Measurements from ENCODE around the gene BCAR1.
"Not testable (repeated sequence)": the region's sequence is repeated elsewhere in the genome, so short reads cannot be mapped to it uniquely, and the experiment has no call there.

BCAR1 gene

DNA sequence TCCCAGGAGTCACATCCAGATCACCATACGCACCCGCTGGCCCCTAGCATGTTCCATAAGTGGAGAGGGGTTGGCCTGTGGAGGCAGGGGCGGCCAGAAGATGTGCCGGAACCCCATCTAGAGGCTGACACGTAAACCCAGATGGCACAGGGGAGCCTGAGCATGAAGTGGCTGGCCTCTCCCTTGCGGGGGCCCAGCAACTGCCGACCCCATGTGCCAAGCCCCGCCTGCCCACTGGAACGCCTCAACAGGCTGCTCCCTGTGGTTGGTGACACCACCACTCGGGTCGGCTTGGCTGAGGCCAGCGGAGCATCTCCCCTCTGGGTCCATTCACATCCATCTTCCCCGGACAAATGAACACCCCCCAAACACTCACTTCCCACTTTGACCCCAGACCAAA is 9.5 kb downstream of the BCAR1 start:
- no peak overlapping the region for H3K9ac ChIP-seq (ENCODE audit: low read length)
- no peaks in the 10 kb centered on the region for H3K9me3 ChIP-seq (ENCODE audit: control insufficient read depth, low read depth, low read length)
- H3K36me3 ChIP-seq (ENCODE audit: control insufficient read depth, low read depth, low read length), result peaks cover 29% of the 10 kb centered on the region
- H3K4me1 ChIP-seq (ENCODE audit: control insufficient read depth, low read depth, low read length), result peaks cover 16% of the 10 kb centered on the region
- no peak overlapping the region for H3K27ac ChIP-seq (ENCODE audit: low read length)
- H3K4me3 ChIP-seq (ENCODE audit: low read length), result no peak overlapping the region
- H3K27me3 ChIP-seq (ENCODE audit: control insufficient read depth, insufficient read depth, low read length), result no peaks in the 10 kb centered on the region

DNA sequence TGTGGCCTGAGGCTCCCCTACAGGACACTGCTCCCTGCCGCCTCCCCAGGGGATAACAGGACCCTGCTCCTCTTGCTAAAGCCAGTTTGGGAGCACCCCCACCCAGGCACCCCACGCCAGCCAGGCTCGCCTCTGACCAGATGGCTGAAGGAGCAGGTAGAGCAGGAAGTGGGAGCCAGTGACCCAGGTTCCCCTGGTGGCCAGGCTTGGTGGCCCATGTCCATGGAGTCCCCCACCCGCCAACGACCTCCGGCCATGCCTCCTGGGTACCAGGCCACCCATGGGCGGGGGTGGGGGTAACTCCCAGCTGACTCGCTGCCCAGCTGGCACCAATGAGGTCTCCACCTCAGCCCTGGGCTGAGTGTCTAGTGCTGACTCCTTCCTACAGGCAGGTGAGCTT is 10.0 kb downstream of the BCAR1 start:
- no peak overlapping the region for H3K27ac ChIP-seq (ENCODE audit: low read length)
- peaks cover 15% of the 10 kb centered on the region for H3K4me1 ChIP-seq (ENCODE audit: control insufficient read depth, low read depth, low read length)
- H3K9me3 ChIP-seq (ENCODE audit: control insufficient read depth, low read depth, low read length), result no peaks in the 10 kb centered on the region
- no peak overlapping the region for H3K9ac ChIP-seq (ENCODE audit: low read length)
- H3K27me3 ChIP-seq (ENCODE audit: control insufficient read depth, insufficient read depth, low read length), result no peaks in the 10 kb centered on the region
- H3K36me3 ChIP-seq (ENCODE audit: control insufficient read depth, low read depth, low read length), result peaks cover 34% of the 10 kb centered on the region
- H3K4me3 ChIP-seq (ENCODE audit: low read length), result no peak overlapping the region

GRCh38 chr16:75240633-75241032 is 10.8 kb downstream of the BCAR1 start:
- peaks cover 37% of the 10 kb centered on the region for H3K36me3 ChIP-seq (ENCODE audit: control insufficient read depth, low read depth, low read length)
- not testable (repeated sequence) for H3K27ac ChIP-seq (ENCODE audit: low read length); H3K4me3 ChIP-seq (ENCODE audit: low read length); H3K9ac ChIP-seq (ENCODE audit: low read length); H3K9me3 ChIP-seq (ENCODE audit: control insufficient read depth, low read depth, low read length); H3K27me3 ChIP-seq (ENCODE audit: control insufficient read depth, insufficient read depth, low read length)
- H3K4me1 ChIP-seq (ENCODE audit: control insufficient read depth, low read depth, low read length), result peaks cover 11% of the 10 kb centered on the region

DNA sequence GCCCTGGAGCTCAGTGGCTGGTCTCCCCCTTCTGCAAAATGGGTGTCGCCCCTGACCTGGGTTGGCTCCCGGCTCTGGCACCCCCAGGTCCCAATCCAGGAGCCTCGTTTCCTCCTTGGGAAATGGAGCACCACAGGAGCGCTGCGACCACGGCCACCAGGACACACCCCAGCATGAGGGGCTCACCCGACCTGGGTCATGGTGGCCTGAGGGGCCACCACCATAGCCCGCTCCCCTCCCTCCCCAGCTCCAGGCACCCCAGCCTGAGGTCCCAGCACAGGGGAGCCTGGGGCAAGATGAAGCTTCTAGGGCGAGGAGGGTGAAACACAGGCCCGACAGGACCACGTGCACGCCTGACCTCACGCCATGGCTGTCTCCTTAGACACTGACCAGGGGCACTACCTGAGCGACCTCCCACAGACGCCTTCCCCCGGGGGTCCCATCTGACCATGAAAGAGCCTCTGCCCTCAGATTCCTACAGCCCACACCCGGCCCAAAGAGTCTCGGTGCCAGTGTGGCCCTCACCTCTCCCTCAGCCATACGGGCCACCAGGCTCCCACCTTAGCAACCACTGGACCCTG is 11.8 kb downstream of the BCAR1 start:
- H3K9ac ChIP-seq (ENCODE audit: low read length), result no peak overlapping the region
- no peaks in the 10 kb centered on the region for H3K27me3 ChIP-seq (ENCODE audit: control insufficient read depth, insufficient read depth, low read length)
- no peak overlapping the region for H3K4me3 ChIP-seq (ENCODE audit: low read length)
- H3K4me1 ChIP-seq (ENCODE audit: control insufficient read depth, low read depth, low read length), result peaks cover 3% of the 10 kb centered on the region
- H3K9me3 ChIP-seq (ENCODE audit: control insufficient read depth, low read depth, low read length), result no peaks in the 10 kb centered on the region
- no peak overlapping the region for H3K27ac ChIP-seq (ENCODE audit: low read length)
- peaks cover 42% of the 10 kb centered on the region for H3K36me3 ChIP-seq (ENCODE audit: control insufficient read depth, low read depth, low read length)

- Histone ChIP-seq H3K4me3 (ENCODE audit: low read length) (no peak overlapping the region), H3K4me1 (ENCODE audit: control insufficient read depth, low read depth, low read length) (no peaks in the 10 kb centered on the region), H3K9me3 (ENCODE audit: control insufficient read depth, low read depth, low read length) (no peaks in the 10 kb centered on the region), H3K36me3 (ENCODE audit: control insufficient read depth, low read depth, low read length) (peaks cover 47% of the 10 kb centered on the region), H3K27me3 (ENCODE audit: control insufficient read depth, insufficient read depth, low read length) (no peaks in the 10 kb centered on the region), H3K9ac (ENCODE audit: low read length) (no peak overlapping the region), H3K27ac (ENCODE audit: low read length) (no peak overlapping the region)
These were observed 12.4 kb downstream of the BCAR1 start for GRCh38 chr16:75238853-75239541.

GRCh38 chr16:75238132-75238852 is 13.1 kb downstream of the BCAR1 start:
- no peaks in the 10 kb centered on the region for H3K9me3 ChIP-seq (ENCODE audit: control insufficient read depth, low read depth, low read length)
- H3K36me3 ChIP-seq (ENCODE audit: control insufficient read depth, low read depth, low read length), result peaks cover 51% of the 10 kb centered on the region
- H3K27me3 ChIP-seq (ENCODE audit: control insufficient read depth, insufficient read depth, low read length), result no peaks in the 10 kb centered on the region
- no peak overlapping the region for H3K27ac ChIP-seq (ENCODE audit: low read length)
- no peak overlapping the region for H3K4me3 ChIP-seq (ENCODE audit: low read length)
- no peaks in the 10 kb centered on the region for H3K4me1 ChIP-seq (ENCODE audit: control insufficient read depth, low read depth, low read length)
- H3K9ac ChIP-seq (ENCODE audit: low read length), result no peak overlapping the region

- Histone ChIP-seq H3K27me3 (ENCODE audit: control insufficient read depth, insufficient read depth, low read length) (no peaks in the 10 kb centered on the region), H3K9ac (ENCODE audit: low read length) (no peak overlapping the region), H3K36me3 (ENCODE audit: control insufficient read depth, low read depth, low read length) (peaks cover 53% of the 10 kb centered on the region), H3K9me3 (ENCODE audit: control insufficient read depth, low read depth, low read length) (no peaks in the 10 kb centered on the region), H3K4me3 (ENCODE audit: low read length) (no peak overlapping the region), H3K4me1 (ENCODE audit: control insufficient read depth, low read depth, low read length) (no peaks in the 10 kb centered on the region), H3K27ac (ENCODE audit: low read length) (no peak overlapping the region)
These were observed 13.9 kb downstream of the BCAR1 start for GRCh38 chr16:75237398-75238131.

DNA sequence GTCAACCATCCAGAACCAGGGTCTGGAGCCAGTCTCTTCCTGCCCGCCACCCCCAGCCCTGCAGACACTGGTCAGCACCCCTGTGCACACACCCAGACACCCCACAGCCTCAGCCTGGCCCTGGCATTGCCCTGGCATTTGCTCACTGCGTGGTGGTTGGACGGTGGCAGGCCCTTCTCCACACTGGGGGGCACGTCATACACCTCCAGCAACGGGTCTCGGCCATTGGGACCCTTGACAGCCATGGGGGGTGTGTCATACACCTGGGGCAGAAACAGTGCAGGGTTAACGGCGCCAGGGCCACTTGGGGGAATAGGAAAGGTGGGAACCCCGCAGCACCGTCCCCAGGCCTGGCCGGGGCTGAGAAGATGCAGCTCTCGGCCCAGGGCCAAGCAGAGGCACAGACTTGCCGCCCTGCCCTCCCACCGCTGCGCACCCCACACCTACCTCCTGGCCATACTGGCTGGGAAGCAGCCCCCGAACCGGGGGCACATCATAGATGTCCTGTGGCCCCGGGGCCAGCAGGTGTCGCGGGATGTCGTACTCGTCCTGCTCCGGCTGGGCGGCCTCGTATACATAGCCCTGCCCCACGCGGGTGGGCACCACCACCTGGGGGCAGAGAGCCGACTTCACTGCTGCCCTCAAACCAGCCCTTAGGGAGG is 14.6 kb downstream of the BCAR1 start:
- Histone ChIP-seq H3K9ac (ENCODE audit: low read length) (no peak overlapping the region), H3K4me1 (ENCODE audit: control insufficient read depth, low read depth, low read length) (no peaks in the 10 kb centered on the region), H3K27ac (ENCODE audit: low read length) (no peak overlapping the region), H3K36me3 (ENCODE audit: control insufficient read depth, low read depth, low read length) (peaks cover 50% of the 10 kb centered on the region), H3K27me3 (ENCODE audit: control insufficient read depth, insufficient read depth, low read length) (no peaks in the 10 kb centered on the region), H3K4me3 (ENCODE audit: low read length) (no peak overlapping the region), H3K9me3 (ENCODE audit: control insufficient read depth, low read depth, low read length) (no peaks in the 10 kb centered on the region)

- Histone ChIP-seq H3K4me1 (ENCODE audit: control insufficient read depth, low read depth, low read length) (no peaks in the 10 kb centered on the region), H3K36me3 (ENCODE audit: control insufficient read depth, low read depth, low read length) (peaks cover 50% of the 10 kb centered on the region), H3K27me3 (ENCODE audit: control insufficient read depth, insufficient read depth, low read length) (no peaks in the 10 kb centered on the region), H3K27ac (ENCODE audit: low read length) (no peak overlapping the region), H3K9me3 (ENCODE audit: control insufficient read depth, low read depth, low read length) (no peaks in the 10 kb centered on the region), H3K9ac (ENCODE audit: low read length) (no peak overlapping the region), H3K4me3 (ENCODE audit: low read length) (no peak overlapping the region)
These were observed 15.2 kb downstream of the BCAR1 start for GRCh38 chr16:75236232-75236631.

DNA sequence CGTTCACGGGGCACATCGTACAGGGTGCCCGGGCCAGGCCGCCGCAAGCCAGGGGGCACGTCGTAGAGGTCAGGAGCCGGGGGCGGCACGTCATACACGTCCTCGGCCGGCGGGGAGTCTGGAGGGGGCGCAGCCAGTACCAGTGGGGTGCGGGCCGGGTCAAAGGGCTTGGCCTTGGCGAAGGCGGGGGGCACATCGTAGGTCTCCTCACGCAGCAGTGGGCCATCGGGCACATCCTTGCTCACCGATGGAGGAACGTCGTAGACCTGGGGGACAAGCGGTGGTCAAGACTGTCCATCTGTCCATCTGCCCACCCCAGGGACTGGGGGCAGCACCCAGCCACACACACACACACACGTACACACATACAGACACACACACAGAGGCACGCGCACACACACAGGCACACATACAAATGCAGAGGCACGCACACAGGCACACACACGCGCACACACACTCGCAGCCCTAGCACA is 15.7 kb downstream of the BCAR1 start:
- no peak overlapping the region for H3K9ac ChIP-seq (ENCODE audit: low read length)
- H3K27me3 ChIP-seq (ENCODE audit: control insufficient read depth, insufficient read depth, low read length), result no peaks in the 10 kb centered on the region
- no peaks in the 10 kb centered on the region for H3K9me3 ChIP-seq (ENCODE audit: control insufficient read depth, low read depth, low read length)
- H3K27ac ChIP-seq (ENCODE audit: low read length), result no peak overlapping the region
- peaks cover 46% of the 10 kb centered on the region for H3K36me3 ChIP-seq (ENCODE audit: control insufficient read depth, low read depth, low read length)
- H3K4me1 ChIP-seq (ENCODE audit: control insufficient read depth, low read depth, low read length), result no peaks in the 10 kb centered on the region
- H3K4me3 ChIP-seq (ENCODE audit: low read length), result no peak overlapping the region
